GM12865 (cell line): ENCODE measurements around the gene RTN4R.
"Not testable (repeated sequence)": the region's sequence is repeated elsewhere in the genome, so short reads cannot be mapped to it uniquely, and the experiment has no call there.

Source experiments
- DNase-seq: peaks from one replicate; pipeline ENCODE4 v3.0.0; 2010; ENCODE audit warnings: low read depth
- H3K4me3 ChIP-seq: 2 replicates; pipeline ENCODE4 v1.5.1; 2011; ENCODE audit warnings: mild to moderate bottlenecking, low read depth, low read length, control low read depth
- TF ChIP-seq, protein P1 (sequence below): IDR thresholded peaks from 2 replicates; pipeline ENCODE4 v1.5.1; 2011; ENCODE audit warnings: low read length, control low read depth, low read depth, inconsistent platforms; ENCODE audit not compliant: insufficient read depth; ENCODE audit errors: missing control alignments

RTN4R gene

DNA sequence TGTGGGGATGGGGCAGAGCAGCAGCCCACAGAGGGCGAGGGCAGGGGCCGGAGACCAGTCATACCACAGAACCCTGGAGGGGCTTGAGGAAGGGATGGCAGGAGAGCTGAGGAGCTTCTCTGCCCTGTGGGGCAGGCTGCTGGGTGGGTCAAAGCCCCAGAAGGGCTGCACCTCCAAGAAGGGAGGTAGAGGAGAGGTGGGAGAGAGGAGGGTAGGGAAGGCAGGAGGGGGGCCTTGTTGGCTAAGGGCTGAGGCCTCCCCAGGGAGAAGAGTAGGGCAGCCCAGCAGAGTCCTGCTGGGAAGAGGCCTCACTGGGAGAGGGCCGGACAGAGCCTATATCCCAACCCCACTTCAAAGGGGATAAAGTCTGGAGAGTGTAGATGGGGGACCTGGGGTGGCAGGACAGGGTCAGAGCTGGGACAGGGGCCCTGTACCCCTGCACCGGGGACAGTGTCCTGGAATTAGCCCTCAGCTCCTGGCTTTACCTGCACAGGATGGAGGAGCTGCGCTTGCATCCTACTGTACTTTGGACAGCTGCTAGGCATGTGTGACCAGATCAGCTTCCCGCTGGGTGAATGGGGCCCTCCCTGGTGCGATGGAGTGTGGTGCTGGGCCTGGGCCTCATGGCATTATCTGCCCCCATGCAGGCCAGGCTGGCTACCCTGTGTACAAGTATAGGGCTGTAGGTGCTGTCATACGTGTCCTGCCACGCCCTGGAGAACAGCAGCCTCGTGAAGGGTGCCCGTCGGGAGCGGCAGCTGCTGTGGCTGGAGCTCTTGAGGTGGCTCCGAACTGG lies 44.5 kb upstream of the RTN4R start:
- TF ChIP-seq, protein P1, sequence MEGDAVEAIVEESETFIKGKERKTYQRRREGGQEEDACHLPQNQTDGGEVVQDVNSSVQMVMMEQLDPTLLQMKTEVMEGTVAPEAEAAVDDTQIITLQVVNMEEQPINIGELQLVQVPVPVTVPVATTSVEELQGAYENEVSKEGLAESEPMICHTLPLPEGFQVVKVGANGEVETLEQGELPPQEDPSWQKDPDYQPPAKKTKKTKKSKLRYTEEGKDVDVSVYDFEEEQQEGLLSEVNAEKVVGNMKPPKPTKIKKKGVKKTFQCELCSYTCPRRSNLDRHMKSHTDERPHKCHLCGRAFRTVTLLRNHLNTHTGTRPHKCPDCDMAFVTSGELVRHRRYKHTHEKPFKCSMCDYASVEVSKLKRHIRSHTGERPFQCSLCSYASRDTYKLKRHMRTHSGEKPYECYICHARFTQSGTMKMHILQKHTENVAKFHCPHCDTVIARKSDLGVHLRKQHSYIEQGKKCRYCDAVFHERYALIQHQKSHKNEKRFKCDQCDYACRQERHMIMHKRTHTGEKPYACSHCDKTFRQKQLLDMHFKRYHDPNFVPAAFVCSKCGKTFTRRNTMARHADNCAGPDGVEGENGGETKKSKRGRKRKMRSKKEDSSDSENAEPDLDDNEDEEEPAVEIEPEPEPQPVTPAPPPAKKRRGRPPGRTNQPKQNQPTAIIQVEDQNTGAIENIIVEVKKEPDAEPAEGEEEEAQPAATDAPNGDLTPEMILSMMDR, result no peak
- no peak for DNase-seq
- H3K4me3 ChIP-seq, result no peak overlapping the region

- not testable (repeated sequence) for H3K4me3 ChIP-seq, DNase-seq
These were observed 43.3 kb upstream of the RTN4R start for GRCh38 chr22:20311249-20312062.

DNA sequence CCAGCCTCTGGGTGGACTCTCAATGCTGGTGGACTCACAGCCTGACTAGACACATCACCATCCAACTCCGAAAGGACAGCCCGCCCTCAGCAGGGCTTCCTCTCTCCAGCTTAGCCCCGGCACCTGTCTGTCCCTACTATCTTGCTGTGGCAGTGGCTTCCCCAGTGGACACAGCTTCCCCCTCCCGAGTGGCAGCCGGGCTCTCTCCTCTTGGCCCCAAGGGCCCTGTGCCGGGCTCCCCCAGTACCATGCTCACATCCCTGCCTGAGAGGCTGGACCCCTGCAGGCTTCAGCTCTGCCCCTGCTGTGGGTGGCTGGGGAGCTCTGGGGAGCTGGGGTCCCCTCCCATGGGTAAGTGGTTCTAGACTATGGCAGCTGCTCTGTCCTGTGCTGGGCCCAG lies 42.7 kb upstream of the RTN4R start:
- DNase-seq, H3K4me3 ChIP-seq: not testable (repeated sequence)

- DNase-seq, H3K4me3 ChIP-seq: not testable (repeated sequence)
These were observed 42.1 kb upstream of the RTN4R start for GRCh38 chr22:20310180-20310579.

DNA sequence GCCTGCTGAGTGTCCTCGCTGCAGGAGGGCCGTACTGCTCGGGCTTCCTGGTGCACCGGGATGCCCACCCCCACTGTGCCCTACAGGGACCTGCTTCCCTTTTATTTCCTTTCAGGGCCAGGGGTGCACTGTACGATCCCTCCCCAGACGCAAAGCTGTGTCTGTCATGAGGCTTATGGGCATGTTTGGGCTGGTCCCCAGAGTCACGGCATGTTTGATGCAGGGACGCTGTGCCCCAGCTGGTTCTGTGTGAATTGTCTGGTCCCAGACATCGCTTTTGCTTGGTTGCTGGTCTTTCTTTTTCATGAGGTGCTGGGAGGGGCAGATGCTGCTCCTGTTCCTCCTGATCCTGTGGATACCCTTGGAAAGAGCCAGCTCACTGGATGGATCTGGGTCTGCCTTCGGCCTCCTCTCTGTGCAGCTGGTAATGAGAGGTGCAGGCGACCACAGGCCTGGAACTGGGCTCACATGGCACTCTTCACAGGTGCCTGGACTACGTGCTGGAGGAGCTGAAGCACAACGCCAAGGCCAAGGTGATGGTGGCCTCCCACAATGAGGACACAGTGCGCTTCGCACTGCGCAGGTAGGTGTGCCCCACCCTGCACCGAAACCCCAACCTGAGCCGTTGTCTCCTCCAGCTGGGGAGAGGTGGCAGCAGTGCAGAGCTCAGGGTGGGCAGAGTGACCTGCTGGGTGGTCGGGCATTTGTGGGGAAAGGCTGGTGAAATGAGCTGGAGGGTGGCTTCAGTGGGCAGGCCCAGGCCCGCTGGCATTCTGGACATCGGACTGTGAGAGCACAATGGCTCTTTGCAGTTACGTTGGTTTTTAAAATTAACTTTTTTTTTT lies 40.9 kb upstream of the RTN4R start:
- not testable (repeated sequence) for DNase-seq, H3K4me3 ChIP-seq

GRCh38 chr22:20307448-20308447 lies 39.6 kb upstream of the RTN4R start:
- not testable (repeated sequence) for DNase-seq

GRCh38 chr22:20306646-20307447 lies 38.7 kb upstream of the RTN4R start:
- not testable (repeated sequence) for H3K4me3 ChIP-seq, DNase-seq

More at GRCh38 chr22:20307448-20308447, 39.6 kb upstream of the RTN4R start:
- not testable (repeated sequence) for H3K4me3 ChIP-seq

- no peak overlapping the region for H3K4me3 ChIP-seq
- TF ChIP-seq, protein P1, result no peak
- DNase-seq, result no peak
These were observed 38.0 kb upstream of the RTN4R start for GRCh38 chr22:20305894-20306645.

- not testable (repeated sequence) for H3K4me3 ChIP-seq
These were observed 37.2 kb upstream of the RTN4R start for GRCh38 chr22:20305230-20305893.

More at GRCh38 chr22:20305230-20305893, 37.2 kb upstream of the RTN4R start:
- DNase-seq, result not testable (repeated sequence)
